ENCODE measurements around the gene SLC36A1.

- TF ChIP-seq CTCF (IDR thresholded peaks at IDR 0.05) (no peak), RAD21 (IDR thresholded peaks at IDR 0.05; ENCODE audit: low read length) (no peak), JUND (IDR thresholded peaks at IDR 0.05) (no peak), USF2 (IDR thresholded peaks at IDR 0.05; ENCODE audit: borderline replicate concordance, low read depth, low read length) (no peak), REST (IDR thresholded peaks at IDR 0.05; ENCODE audit: low read depth, low read length) (no peak), POLR2AphosphoS5 (IDR thresholded peaks at IDR 0.05; ENCODE audit: low read depth, low read length) (no peak), SMC3 (IDR thresholded peaks at IDR 0.05; ENCODE audit: low read depth, low read length) (no peak), EP300 (IDR thresholded peaks at IDR 0.05; ENCODE audit: borderline replicate concordance in 1 of 2, low read depth in 1 of 2, low read length in 1 of 2) (no peak), NRF1 (IDR thresholded peaks at IDR 0.05; ENCODE audit: low read depth, low read length) (no peak)
These were observed 12.4 kb downstream of the SLC36A1 start for GRCh38 chr5:151459680-151460324.
